Trophoblast cell (in vitro differentiated cells and primary cell): ENCODE results near the gene TCP11L1. TPM values are rescaled to one million over a fixed set of nuclear protein-coding genes. Genes with fewer than 3 reads are reported as not detected.

Experiments used
- DNase-seq, 2 donors: peaks; one replicate each; pipeline ENCODE4 v3.0.0-alpha.2; 2016
- H2AFZ ChIP-seq: 2 replicates; pipeline ENCODE4 v1.6.1; 2013; ENCODE audit warnings: low read length, moderate library complexity, mild to moderate bottlenecking; ENCODE audit not compliant: insufficient read depth, poor library complexity
- H2AK5ac ChIP-seq: 2 replicates; pipeline ENCODE4 v1.6.1; 2013; ENCODE audit warnings: mild to moderate bottlenecking, low read length
- H2BK120ac ChIP-seq: 2 replicates; pipeline ENCODE4 v1.6.1; 2013; ENCODE audit warnings: low read length, mild to moderate bottlenecking, moderate library complexity; ENCODE audit not compliant: insufficient read depth, poor library complexity
- H2BK12ac ChIP-seq: 2 replicates; pipeline ENCODE4 v1.6.1; 2013; ENCODE audit warnings: mild to moderate bottlenecking, low read length, moderate library complexity
- H2BK5ac ChIP-seq: 2 replicates; pipeline ENCODE4 v1.6.1; 2013; ENCODE audit warnings: low read length, low read depth, moderate library complexity, mild to moderate bottlenecking; ENCODE audit not compliant: poor library complexity
- H3K14ac ChIP-seq: 2 replicates; pipeline ENCODE4 v1.6.1; 2013; ENCODE audit warnings: mild to moderate bottlenecking, low read length
- H3K18ac ChIP-seq: 2 replicates; pipeline ENCODE4 v1.6.1; 2013; ENCODE audit warnings: mild to moderate bottlenecking, low read length
- H3K23ac ChIP-seq: 2 replicates; pipeline ENCODE4 v1.6.1; 2013; ENCODE audit warnings: low read length
- H3K27ac ChIP-seq: 2 replicates; pipeline ENCODE4 v1.5.1; 2013; ENCODE audit warnings: low read depth, mild to moderate bottlenecking, inconsistent platforms, low read length, moderate library complexity
- H3K27me3 ChIP-seq: 2 replicates; pipeline ENCODE4 v1.6.1; 2013; ENCODE audit warnings: inconsistent platforms, mild to moderate bottlenecking, low read length, moderate library complexity; ENCODE audit not compliant: insufficient read depth
- H3K36me3 ChIP-seq, 2 experiments: 1 replicate in 1 of 2; 2 replicates in 1 of 2; pipeline ENCODE4 v1.6.1; 2013; ENCODE audit warnings: low read length in 2 of 2, mild to moderate bottlenecking in 2 of 2, moderate library complexity in 1 of 2; ENCODE audit not compliant: insufficient read depth in 2 of 2, control insufficient read depth in 1 of 2
- H3K4ac ChIP-seq: 2 replicates; pipeline ENCODE4 v1.6.1; 2013; ENCODE audit warnings: low read depth, mild to moderate bottlenecking, low read length, moderate library complexity
- H3K4me1 ChIP-seq, 2 experiments: 1 replicate in 1 of 2; 2 replicates in 1 of 2; pipeline ENCODE4 v1.6.1; 2013; ENCODE audit warnings: low read length in 2 of 2, mild to moderate bottlenecking in 2 of 2, moderate library complexity in 1 of 2; ENCODE audit not compliant: insufficient read depth in 2 of 2, control insufficient read depth in 1 of 2
- H3K4me2 ChIP-seq: 2 replicates; pipeline ENCODE4 v1.6.1; 2013; ENCODE audit warnings: inconsistent platforms, mild to moderate bottlenecking, low read length, moderate library complexity
- H3K4me3 ChIP-seq: 2 replicates; pipeline ENCODE4 v1.5.1; 2013; ENCODE audit warnings: mild to moderate bottlenecking, low read depth, low read length, inconsistent platforms
- H3K79me1 ChIP-seq: one replicate; pipeline ENCODE4 v1.6.1; 2013; ENCODE audit warnings: low read length
- H3K79me2 ChIP-seq: 2 replicates; pipeline ENCODE4 v1.6.1; 2013; ENCODE audit warnings: low read length, mild to moderate bottlenecking; ENCODE audit not compliant: control insufficient read depth, insufficient read depth, poor library complexity
- H3K9ac ChIP-seq: 2 replicates; pipeline ENCODE4 v1.6.1; 2013; ENCODE audit warnings: mild to moderate bottlenecking, low read length
- H3K9me3 ChIP-seq: 2 replicates; pipeline ENCODE4 v1.6.1; 2013; ENCODE audit warnings: low read depth, mild to moderate bottlenecking, control low read depth, inconsistent platforms, low read length; ENCODE audit not compliant: insufficient read depth
- H4K12ac ChIP-seq: 2 replicates; pipeline ENCODE4 v1.6.1; 2013; ENCODE audit warnings: low read depth, mild to moderate bottlenecking, low read length, moderate library complexity
- H4K8ac ChIP-seq: 2 replicates; pipeline ENCODE4 v1.6.1; 2013; ENCODE audit warnings: low read depth, mild to moderate bottlenecking, low read length, moderate library complexity
- H4K91ac ChIP-seq: one replicate; pipeline ENCODE4 v1.6.1; 2013; ENCODE audit warnings: low read depth, mild to moderate bottlenecking, low read length, moderate library complexity
- WGBS: extraction: QIAGEN DNeasy Blood & Tissue Kit; methylation state at CpG from one replicate; pipeline ENCODE4 v1.1.7; 2013; ENCODE audit warnings: missing lambda C conversion rate; ENCODE audit not compliant: insufficient read length, insufficient coverage; ENCODE audit errors: extremely low coverage; 5-methylcytosine and 5-hydroxymethylcytosine counted together
- polyA plus RNA-seq: library from polyadenylated mRNA; stranded (reverse); fragments of 200-250 nt; gene quantifications from 2 replicates; pipeline ENCODE4 v1.2.3, GENCODE V29; 2013

Gene TCP11L1
- 13.3 and 13.6 TPM in 2 replicates for polyA plus RNA-seq

- peaks cover 2 to 4% of the 10 kb centered on the region in 2 experiments for H3K4me1 ChIP-seq
- peak within 1 kb of the TSS; percentile 68 for H3K9ac ChIP-seq
- H2AFZ ChIP-seq: peak within 1 kb of the TSS; percentile 32
- H4K91ac ChIP-seq: peak within 1 kb of the TSS; percentile 71
- peaks cover 0 to 2% of the 10 kb centered on the region in 2 experiments for H3K36me3 ChIP-seq
- H3K18ac ChIP-seq: peak within 1 kb of the TSS; percentile 82
- DNase-seq: peak; percentile 64 to 68
- peak within 1 kb of the TSS; percentile 16 for H2BK12ac ChIP-seq
- H4K12ac ChIP-seq: peak within 1 kb of the TSS; percentile 23
- H3K27me3 ChIP-seq: no peaks in the 10 kb centered on the region
- H3K23ac ChIP-seq: no peak within 1 kb of the TSS
- H3K79me1 ChIP-seq: peaks cover 12% of the 10 kb centered on the region
- peak within 1 kb of the TSS; percentile 73 for H3K14ac ChIP-seq
- H2BK120ac ChIP-seq: peak within 1 kb of the TSS; percentile 65
- H2AK5ac ChIP-seq: no peak within 1 kb of the TSS
- H3K4me2 ChIP-seq: peak within 1 kb of the TSS; percentile 87
- no peaks in the 10 kb centered on the region for H3K9me3 ChIP-seq
- peaks cover 6% of the 10 kb centered on the region for H3K79me2 ChIP-seq
- peak within 1 kb of the TSS; percentile 81 for H3K27ac ChIP-seq
- H2BK5ac ChIP-seq: peak within 1 kb of the TSS; percentile 55
- peak within 1 kb of the TSS; percentile 93 for H3K4me3 ChIP-seq
- WGBS: no CpG with 5 or more reads among the region's 84 CpGs
- H4K8ac ChIP-seq: peak within 1 kb of the TSS; percentile 58
- peak within 1 kb of the TSS; percentile 65 for H3K4ac ChIP-seq
Observed at GRCh38 chr11:33039274-33040032, at the start of gene TCP11L1. TSS of gene TCP11L1 (plus strand) at chr11:33039572. CDS start at chr11:33043774, 4,202 bp downstream.

GRCh38 chr11:32990481-32990880, 48.9 kb upstream of the TCP11L1 start:
- Histone ChIP-seq H3K4ac (no peak overlapping the region), H3K4me2 (no peak overlapping the region), H3K9ac (no peak overlapping the region), H3K36me3 (no peaks in the 10 kb centered on the region), H3K18ac (no peak overlapping the region), H3K79me1 (no peaks in the 10 kb centered on the region), H4K12ac (no peak overlapping the region), H3K27ac (no peak overlapping the region), H2AFZ (no peak overlapping the region), H2AK5ac (no peak overlapping the region), H4K91ac (no peak overlapping the region), H3K27me3 (no peaks in the 10 kb centered on the region), H3K4me1 (no peaks in the 10 kb centered on the region), H3K14ac (no peak overlapping the region), H3K4me3 (no peak overlapping the region), H4K8ac (no peak overlapping the region), H3K23ac (no peak overlapping the region), H3K79me2 (no peaks in the 10 kb centered on the region), H2BK12ac (no peak overlapping the region), H2BK5ac (no peak overlapping the region), H2BK120ac (no peak overlapping the region), H3K9me3 (no peaks in the 10 kb centered on the region)
- WGBS: no CpG with 5 or more reads among the region's 1 CpG
- DNase-seq: no peak

- Histone ChIP-seq H4K91ac (no peak overlapping the region), H2AK5ac (no peak overlapping the region), H2AFZ (no peak overlapping the region), H3K4me2 (no peak overlapping the region), H3K23ac (no peak overlapping the region), H4K12ac (no peak overlapping the region), H3K79me1 (no peaks in the 10 kb centered on the region), H3K4ac (no peak overlapping the region), H3K4me3 (no peak overlapping the region), H2BK12ac (no peak overlapping the region), H3K18ac (no peak overlapping the region), H3K14ac (no peak overlapping the region), H4K8ac (no peak overlapping the region), H3K27me3 (no peaks in the 10 kb centered on the region), H3K4me1 (no peaks in the 10 kb centered on the region), H3K79me2 (no peaks in the 10 kb centered on the region), H3K9ac (no peak overlapping the region), H3K27ac (no peak overlapping the region), H3K9me3 (no peaks in the 10 kb centered on the region), H3K36me3 (no peaks in the 10 kb centered on the region), H2BK120ac (no peak overlapping the region), H2BK5ac (no peak overlapping the region)
- DNase-seq: no peak
- no CpG with 5 or more reads among the region's 3 CpGs for WGBS
Observed at GRCh38 chr11:32991427-32991826, 47.9 kb upstream of the TCP11L1 start.

- Histone ChIP-seq H3K27ac (no peak overlapping the region), H3K4me1 (no peaks in the 10 kb centered on the region), H3K18ac (no peak overlapping the region), H3K79me1 (no peaks in the 10 kb centered on the region), H3K23ac (no peak overlapping the region), H4K8ac (no peak overlapping the region), H2AK5ac (no peak overlapping the region), H2BK12ac (no peak overlapping the region), H3K79me2 (no peaks in the 10 kb centered on the region), H3K4me2 (no peak overlapping the region), H4K12ac (no peak overlapping the region), H3K4ac (no peak overlapping the region), H4K91ac (no peak overlapping the region), H3K27me3 (no peaks in the 10 kb centered on the region), H3K4me3 (no peak overlapping the region), H3K9me3 (no peaks in the 10 kb centered on the region), H3K36me3 (no peaks in the 10 kb centered on the region), H2AFZ (no peak overlapping the region), H3K14ac (no peak overlapping the region), H3K9ac (no peak overlapping the region), H2BK120ac (no peak overlapping the region), H2BK5ac (no peak overlapping the region)
- DNase-seq: no peak
Observed at GRCh38 chr11:32991898-32992297, 47.5 kb upstream of the TCP11L1 start.
